ENCODE data around the gene SREBF2. TPM values are rescaled to one million over a fixed set of nuclear protein-coding genes. Genes with fewer than 3 reads are reported as not detected.

The SREBF2 gene
- total RNA-seq, 1 donor, result 95.9 TPM

DNA sequence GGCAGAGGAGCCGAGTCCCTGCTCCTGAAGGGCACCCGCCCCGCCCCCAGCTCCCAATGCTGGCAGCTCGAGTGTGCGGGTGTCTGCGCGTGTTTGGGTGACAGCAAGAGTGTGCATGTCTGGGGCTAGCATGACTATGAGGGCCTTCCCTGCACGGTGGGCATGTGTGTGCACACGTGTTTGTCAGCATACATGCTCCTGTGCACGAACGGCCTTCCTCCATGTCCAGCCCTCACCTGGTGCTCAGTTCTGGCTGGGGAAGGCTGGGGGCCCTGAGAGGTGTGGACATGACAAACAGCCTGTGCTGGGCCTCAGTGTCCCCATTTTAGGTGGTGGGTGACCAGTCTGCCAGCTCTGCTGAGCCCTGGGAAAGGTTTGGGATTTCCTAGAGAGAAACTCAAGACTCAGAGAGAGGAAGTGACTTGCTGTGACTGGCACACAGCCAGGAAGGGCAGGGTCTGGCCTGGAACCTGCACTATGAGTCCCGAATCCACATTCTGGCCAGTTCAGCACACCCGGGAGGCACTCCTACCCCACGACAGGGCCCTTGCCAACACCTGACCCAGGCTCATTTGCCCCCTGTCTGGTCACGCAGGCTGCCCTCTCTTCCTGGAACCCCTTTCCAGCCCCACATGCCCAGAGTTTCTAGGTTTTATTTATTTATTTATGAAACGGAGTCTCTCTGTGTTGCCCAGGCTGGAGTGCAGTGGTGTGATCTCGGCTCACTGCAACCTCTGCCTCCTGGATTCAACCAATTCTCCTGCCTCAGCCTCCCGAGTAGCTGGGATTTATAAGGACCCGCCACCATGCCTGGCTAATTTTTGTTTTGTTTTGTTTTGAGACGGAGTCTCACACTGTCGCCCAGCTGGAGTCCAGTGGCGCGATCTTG is 85.2 kb downstream of the SREBF2 start:
- DNase-seq (ENCODE audit: low read depth in 2 of 3, low spot score in 2 of 3), result peak in 2 of 3 donors; percentile 68 to 77

DNA sequence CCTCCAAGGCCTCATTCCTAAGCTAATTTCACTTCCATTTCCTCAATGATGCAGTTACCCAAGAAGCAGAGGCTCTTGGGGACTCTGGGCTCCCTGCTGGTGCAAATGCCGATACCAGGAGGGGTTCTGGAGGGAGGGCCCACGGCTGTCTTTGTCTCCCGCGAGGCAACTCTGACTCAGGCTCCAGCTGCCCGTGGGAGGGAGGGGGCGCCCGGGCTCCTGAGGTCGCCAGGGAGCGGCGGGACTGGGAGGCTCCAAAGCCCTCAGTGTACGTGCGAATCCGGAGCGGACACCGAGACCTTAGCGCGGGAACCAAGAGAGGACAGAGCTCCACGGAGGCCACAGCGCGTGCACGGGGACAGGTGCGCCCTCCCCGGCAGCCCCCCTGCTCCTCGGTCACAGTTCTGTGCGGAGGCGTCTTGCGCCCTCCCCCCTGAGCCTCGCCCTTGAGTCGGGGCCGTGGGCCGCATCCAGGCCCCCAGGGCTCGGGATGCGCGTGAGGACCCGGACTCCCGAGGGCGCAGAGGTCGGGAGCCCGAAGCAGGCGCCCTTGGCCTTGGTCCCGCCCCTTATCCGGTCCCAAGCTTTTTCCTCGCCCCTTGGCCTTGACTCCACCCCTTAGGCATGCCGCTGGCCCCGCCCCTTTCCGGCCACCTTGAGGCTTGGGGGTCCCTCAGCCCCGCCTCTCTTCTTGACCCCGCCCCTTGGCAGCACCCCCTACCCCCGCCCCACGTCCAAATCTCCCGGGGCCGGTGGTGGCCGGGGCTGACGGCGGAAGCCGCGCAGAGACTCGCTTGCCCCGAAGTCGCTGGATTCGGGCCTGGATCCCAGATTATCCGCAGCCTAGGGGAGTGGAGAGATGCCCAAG is 86.7 kb downstream of the SREBF2 start:
- DNase-seq (ENCODE audit: low read depth in 2 of 3, low spot score in 2 of 3), result peak in 2 of 3 donors; percentile 58 to 70

GRCh38 chr22:41920271-41920976 is 87.5 kb downstream of the SREBF2 start:
- DNase-seq (ENCODE audit: low read depth in 2 of 3, low spot score in 2 of 3), result no peak

DNA sequence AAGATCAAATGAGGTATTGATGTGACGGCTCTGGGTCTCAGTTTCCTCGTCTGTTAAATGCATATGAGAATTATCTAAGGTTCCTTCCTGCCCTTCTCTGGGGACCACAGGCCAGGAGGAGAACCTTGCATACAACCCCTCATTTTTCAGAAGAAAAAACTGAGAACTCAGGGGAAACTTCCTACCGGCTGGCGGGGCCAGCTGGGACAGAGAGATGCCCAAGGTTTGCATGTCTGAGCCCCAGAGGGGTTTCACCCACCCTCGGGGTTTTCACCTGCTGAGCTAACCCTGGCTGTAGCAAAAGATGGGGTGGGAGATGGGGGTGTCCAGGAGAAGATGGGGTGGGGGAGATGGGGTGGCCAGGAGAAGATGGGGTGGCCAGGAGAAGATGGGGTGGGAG is 89.4 kb downstream of the SREBF2 start:
- DNase-seq (ENCODE audit: low read depth in 2 of 3, low spot score in 2 of 3), result no peak

DNA sequence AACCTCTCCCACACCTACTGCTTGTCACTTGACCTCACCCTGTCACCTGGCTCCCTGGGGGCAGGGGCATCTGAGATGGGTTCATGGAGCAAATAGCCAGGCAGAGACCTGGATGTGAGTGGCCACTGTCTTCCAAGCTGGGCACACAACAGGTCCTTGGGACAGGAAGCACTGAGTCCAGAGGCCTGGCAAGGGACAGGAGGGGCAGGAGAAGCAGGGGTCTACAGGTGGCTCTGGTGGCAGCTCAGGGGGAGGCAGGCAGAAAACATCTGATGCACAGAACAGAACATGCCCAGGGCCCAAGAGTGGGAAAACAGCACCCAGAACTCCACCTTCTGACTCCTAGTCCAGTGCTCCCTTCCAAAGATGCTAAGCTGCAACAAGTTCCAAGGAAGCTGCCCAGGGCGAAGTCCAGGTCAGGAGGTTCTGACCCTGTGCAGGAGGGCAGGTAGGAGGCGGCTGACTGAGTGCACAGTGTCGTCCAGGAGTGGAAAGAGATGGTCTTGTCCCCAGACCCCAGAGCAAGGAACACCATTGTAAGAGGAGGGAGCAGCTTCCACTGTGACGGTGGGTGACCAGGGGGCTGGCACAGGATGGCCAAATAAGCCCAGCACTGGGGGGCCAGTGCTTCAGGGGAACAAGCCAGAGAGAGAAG is 90.2 kb downstream of the SREBF2 start:
- no peak for DNase-seq (ENCODE audit: low read depth in 2 of 3, low spot score in 2 of 3)

GRCh38 chr22:41923595-41924276 is 90.8 kb downstream of the SREBF2 start:
- no peak for DNase-seq (ENCODE audit: low read depth in 2 of 3, low spot score in 2 of 3)

DNA sequence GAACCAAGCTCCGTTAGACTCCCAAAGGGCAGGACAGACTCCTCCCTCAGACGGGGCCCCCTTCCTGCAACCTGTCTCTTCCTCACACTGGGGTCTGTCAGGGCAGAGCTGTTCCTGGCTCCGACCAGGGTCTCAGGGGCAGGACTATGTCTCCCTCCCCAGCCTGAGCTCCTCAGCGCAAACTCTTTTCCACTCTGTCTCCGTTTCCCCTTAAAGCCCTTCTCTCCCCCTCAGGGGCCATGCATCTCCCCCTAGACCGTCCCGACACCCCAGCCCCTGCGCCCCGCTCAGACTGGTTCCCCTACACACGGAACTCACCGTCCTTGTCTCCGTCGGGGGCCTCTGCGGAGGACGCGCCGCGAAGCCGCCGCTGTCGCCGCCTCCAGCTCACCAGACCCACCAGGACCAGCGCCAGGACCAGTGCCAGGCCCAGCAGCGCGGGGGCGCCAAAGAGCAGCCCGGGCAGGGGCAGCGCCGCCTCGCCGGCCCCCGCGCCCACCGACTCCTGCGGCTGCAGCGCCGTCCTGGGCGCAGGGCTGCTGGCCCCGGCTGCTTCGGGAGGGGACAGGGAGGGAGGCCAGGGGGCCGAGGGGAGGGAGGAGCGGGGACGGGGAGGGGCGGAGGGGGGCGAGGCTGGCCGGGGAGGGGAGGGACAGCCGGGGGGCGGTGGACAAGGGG is 93.0 kb downstream of the SREBF2 start:
- peak in 2 of 3 donors; percentile 73 for DNase-seq (ENCODE audit: low read depth in 2 of 3, low spot score in 2 of 3)

- DNase-seq (ENCODE audit: low read depth in 2 of 3, low spot score in 2 of 3), result no peak
These were observed 94.9 kb downstream of the SREBF2 start for GRCh38 chr22:41927813-41928212.

DNA sequence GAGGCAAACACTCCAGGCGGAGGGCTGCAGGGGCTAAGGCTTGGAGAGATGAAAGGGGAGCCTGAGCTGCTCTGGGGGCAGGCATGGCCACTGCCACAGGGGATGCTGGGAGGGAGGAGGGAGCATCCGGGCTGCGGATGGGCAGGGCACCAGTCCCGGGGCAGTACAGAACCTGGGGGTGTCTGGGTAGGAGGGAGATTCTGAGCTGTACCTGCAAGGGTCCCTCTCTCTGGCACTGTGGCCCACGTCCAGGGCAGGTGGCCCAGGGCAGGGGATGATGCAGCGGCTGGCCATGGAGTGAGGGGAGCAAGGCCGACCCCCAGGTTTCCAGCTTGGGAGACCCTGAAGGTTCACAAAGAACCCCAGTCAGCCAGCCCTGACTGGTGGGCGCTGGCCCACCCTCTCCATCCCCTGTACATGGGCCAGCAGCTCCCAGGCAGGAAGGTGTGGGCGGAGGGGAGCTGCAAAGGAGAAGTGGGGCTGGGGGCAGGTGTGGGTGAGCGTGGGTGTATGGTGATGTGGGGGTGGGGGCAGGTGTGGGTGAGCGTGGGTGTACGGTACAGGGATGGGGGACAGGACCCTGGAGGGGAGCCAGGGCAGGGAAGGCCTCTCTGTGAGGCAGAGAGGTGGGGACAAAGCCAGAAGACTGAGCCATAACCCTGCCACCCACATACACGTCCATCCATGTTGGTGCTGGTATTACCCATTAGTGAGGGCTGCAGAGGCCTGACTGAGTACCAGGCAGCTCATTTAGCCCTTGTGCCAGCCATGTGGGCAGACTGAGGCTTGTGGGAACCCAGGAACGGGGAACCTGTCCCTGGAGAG is 95.9 kb downstream of the SREBF2 start:
- DNase-seq (ENCODE audit: low read depth in 2 of 3, low spot score in 2 of 3), result no peak

DNA sequence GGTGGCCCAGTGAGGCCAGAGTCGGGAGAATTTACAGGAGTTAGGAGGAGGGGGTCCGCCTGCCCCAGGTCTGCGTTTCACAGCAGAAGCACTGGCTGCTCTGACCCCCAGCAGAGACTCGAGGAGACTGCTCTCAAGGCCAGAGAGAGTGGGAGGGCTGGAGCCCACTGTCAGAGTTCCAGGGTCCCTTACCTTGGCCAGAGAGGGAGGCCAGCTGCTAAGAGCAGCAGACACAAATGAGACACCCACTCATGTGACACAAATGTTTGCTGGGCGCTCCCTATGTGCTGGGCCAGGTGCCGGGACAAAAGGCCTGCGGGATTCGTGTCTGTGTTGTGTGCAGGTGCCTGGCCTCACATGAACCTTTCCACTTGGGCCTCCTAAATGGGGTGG is 96.5 kb downstream of the SREBF2 start:
- no peak for DNase-seq (ENCODE audit: low read depth in 2 of 3, low spot score in 2 of 3)

DNA sequence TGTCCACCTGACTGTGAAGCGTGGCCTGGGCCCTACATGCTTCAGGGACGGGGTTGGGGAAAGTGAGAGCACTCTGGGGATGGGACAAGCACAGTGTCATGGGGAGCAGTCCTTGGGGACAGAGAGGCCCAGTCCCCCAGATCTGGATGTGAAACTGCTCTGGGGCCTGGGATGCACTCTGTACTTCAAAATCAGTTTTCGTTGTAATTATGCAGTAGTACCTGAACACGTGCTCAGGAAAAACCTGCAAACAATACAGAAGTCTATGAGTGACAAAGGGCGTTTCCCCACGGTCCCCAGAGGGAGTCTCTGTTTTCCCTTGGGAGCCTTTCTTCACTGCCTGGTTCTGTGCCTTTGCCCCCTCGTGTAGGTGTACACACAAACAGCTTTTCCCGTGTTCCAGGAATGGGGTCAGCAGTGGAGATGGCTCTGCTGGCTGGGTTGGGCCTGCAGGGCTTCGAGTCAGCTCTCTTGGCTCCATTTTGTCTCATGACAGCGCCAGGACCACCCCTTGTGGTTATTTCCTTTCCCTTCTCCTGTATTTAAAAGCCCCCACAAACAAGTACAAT is 98.9 kb downstream of the SREBF2 start:
- DNase-seq (ENCODE audit: low read depth in 2 of 3, low spot score in 2 of 3), result no peak

DNA sequence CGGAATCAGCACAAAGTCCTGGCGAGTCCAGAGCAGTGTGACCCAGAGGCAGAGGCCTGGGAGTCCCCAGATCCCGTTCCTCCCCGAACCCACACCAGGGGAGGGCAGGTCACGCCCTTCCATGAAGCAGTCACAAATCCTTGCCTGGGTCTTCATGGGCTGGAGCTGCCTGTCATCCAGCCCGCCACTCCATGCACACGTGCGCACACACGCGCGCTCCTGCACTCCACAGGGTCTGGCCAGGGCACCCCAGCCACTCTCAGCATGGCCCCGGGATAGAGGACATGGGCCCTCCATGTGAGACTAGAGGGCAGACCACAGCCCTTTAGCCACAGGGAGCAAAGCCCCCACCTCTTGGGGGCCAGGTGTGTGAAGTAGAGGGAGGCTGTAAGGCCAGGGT is 99.4 kb downstream of the SREBF2 start:
- DNase-seq (ENCODE audit: low read depth in 2 of 3, low spot score in 2 of 3), result no peak

GRCh38 chr22:41933411-41934177 is 100.7 kb downstream of the SREBF2 start:
- peak in 1 of 3 donors; percentile 67 for DNase-seq (ENCODE audit: low read depth in 2 of 3, low spot score in 2 of 3)

GRCh38 chr22:41934284-41935014 is 101.5 kb downstream of the SREBF2 start:
- no peak for DNase-seq (ENCODE audit: low read depth in 2 of 3, low spot score in 2 of 3)

GRCh38 chr22:41935015-41935351 is 102.1 kb downstream of the SREBF2 start:
- no peak for DNase-seq (ENCODE audit: low read depth in 2 of 3, low spot score in 2 of 3)

DNA sequence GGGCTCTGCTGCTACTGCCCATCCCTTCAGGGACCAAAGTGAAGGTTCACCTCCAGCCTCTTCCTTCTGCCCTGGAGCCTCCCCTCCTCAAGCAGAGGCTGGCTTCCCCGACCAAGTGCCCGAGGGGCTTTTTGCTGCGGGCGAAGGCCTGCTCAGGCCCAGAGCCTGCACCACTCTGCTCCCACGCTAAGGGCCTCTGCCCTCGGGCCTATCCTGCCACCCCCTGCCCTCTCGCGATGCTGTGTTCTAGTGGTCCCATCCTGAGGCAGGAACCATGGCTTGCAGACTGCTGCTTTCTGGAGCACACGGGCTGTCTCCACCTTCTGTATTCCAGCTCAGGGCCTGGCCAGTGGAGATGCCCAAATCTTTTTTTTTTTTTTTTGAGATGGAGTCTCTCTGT is 102.6 kb downstream of the SREBF2 start:
- DNase-seq (ENCODE audit: low read depth in 2 of 3, low spot score in 2 of 3), result no peak

GRCh38 chr22:41936894-41937169 is 103.9 kb downstream of the SREBF2 start:
- no peak for DNase-seq (ENCODE audit: low read depth in 2 of 3, low spot score in 2 of 3)
